ENCODE data around the gene MYBPC2.

GRCh38 chr19:50434525-50434924 is 1.8 kb downstream of the MYBPC2 start:
- TF ChIP-seq CTCF (IDR thresholded peaks at IDR 0.05; ENCODE audit: extremely low read depth in 1 of 2, insufficient read depth in 1 of 2, low read depth in 1 of 2, low read length in 2 of 2) = no peak
- no peak for TF ChIP-seq POLR2AphosphoS5 (IDR thresholded peaks at IDR 0.05; ENCODE audit: insufficient read depth, low read depth, low read length)
- no peak for TF ChIP-seq EZH2 (IDR thresholded peaks at IDR 0.05; ENCODE audit: borderline replicate concordance, low read depth, low read length, severe bottlenecking)
- TF ChIP-seq POLR2A (IDR thresholded peaks at IDR 0.05; ENCODE audit: low read depth, low read length) = no peak
- TF ChIP-seq, protein P1, sequence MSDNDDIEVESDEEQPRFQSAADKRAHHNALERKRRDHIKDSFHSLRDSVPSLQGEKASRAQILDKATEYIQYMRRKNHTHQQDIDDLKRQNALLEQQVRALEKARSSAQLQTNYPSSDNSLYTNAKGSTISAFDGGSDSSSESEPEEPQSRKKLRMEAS (IDR thresholded peaks at IDR 0.05; ENCODE audit: insufficient read depth, insufficient read length) = no peak
- TF ChIP-seq JUN (IDR thresholded peaks at IDR 0.05; ENCODE audit: borderline replicate concordance, insufficient read depth, insufficient read length, low read depth) = no peak
- TF ChIP-seq MYC (IDR thresholded peaks at IDR 0.05; ENCODE audit: low read depth, low read length) = no peak
- no peak for TF ChIP-seq FOS (IDR thresholded peaks at IDR 0.05; ENCODE audit: borderline replicate concordance, insufficient read depth, low read length)
